GM21447 (cell line): ENCODE results near the gene DBNL.

ENCODE experiments used
- ATAC-seq: cut with Tn5 transposase; IDR thresholded peaks from one replicate; pipeline ENCODE4 v1.9.1; 2021; ENCODE audit not compliant: unreplicated experiment

The DBNL gene

GRCh38 chr7:44097064-44097932, 52.8 kb downstream of the DBNL start:
- ATAC-seq: peak; percentile 85

GRCh38 chr7:44098092-44099068, 53.9 kb downstream of the DBNL start:
- ATAC-seq: no peak

GRCh38 chr7:44099669-44100068, 55.2 kb downstream of the DBNL start:
- ATAC-seq: no peak

- ATAC-seq: no peak
Observed at GRCh38 chr7:44100458-44101302, 56.2 kb downstream of the DBNL start.

GRCh38 chr7:44101303-44101965, 56.9 kb downstream of the DBNL start:
- no peak for ATAC-seq

GRCh38 chr7:44101966-44102845, 57.7 kb downstream of the DBNL start:
- no peak for ATAC-seq

- no peak for ATAC-seq
Observed at GRCh38 chr7:44102846-44103565, 58.5 kb downstream of the DBNL start.

- ATAC-seq: no peak
Observed at GRCh38 chr7:44103566-44103922, 59.0 kb downstream of the DBNL start.

- no peak for ATAC-seq
Observed at GRCh38 chr7:44103923-44104859, 59.7 kb downstream of the DBNL start, which contains the start of gene AEBP1. AEBP1 (plus strand) TSS chr7:44104345; CDS start chr7:44104666, 321 bp downstream.

GRCh38 chr7:44104860-44105771, 60.6 kb downstream of the DBNL start:
- ATAC-seq: no peak

- no peak for ATAC-seq
Observed at GRCh38 chr7:44105832-44106231, 61.3 kb downstream of the DBNL start.

- ATAC-seq: no peak
Observed at GRCh38 chr7:44106311-44107065, 62.0 kb downstream of the DBNL start.

GRCh38 chr7:44107116-44107960, 62.8 kb downstream of the DBNL start:
- ATAC-seq: no peak

GRCh38 chr7:44107961-44108767, 63.7 kb downstream of the DBNL start:
- ATAC-seq: no peak
